H9 (cell line): Measurements from ENCODE around the gene MPL. TPM values are rescaled to one million over a fixed set of nuclear protein-coding genes. Genes with fewer than 3 reads are reported as not detected.

ENCODE experiments used
- DNase-seq: peaks from one replicate; pipeline ENCODE4 v3.0.0-alpha.2; 2017
- H2AFZ ChIP-seq: one replicate; pipeline ENCODE4 v1.6.1; 2013; ENCODE audit warnings: mild to moderate bottlenecking, low read length, control low read depth, moderate library complexity
- H2AK5ac ChIP-seq: 2 replicates; pipeline ENCODE4 v1.6.1; 2013; ENCODE audit warnings: low read length, control low read depth, mixed read lengths; ENCODE audit not compliant: insufficient read length
- H2BK120ac ChIP-seq: one replicate; pipeline ENCODE4 v1.6.1; 2013; ENCODE audit warnings: low read depth, mild to moderate bottlenecking, low read length, control low read depth, inconsistent platforms; ENCODE audit not compliant: poor library complexity, severe bottlenecking
- H2BK12ac ChIP-seq: 2 replicates; pipeline ENCODE4 v1.6.1; 2013; ENCODE audit warnings: low read length, control low read depth, mixed read lengths, low read depth; ENCODE audit not compliant: insufficient read length
- H2BK15ac ChIP-seq: 2 replicates; pipeline ENCODE4 v1.6.1; 2013; ENCODE audit warnings: low read depth, low read length, control low read depth
- H2BK20ac ChIP-seq: one replicate; pipeline ENCODE4 v1.6.1; 2013; ENCODE audit warnings: low read depth, mild to moderate bottlenecking, low read length, control low read depth, inconsistent platforms; ENCODE audit not compliant: poor library complexity, severe bottlenecking
- H2BK5ac ChIP-seq: 2 replicates; pipeline ENCODE4 v1.6.1; 2013; ENCODE audit warnings: low read length, control low read depth, mixed read lengths; ENCODE audit not compliant: insufficient read length
- H3K14ac ChIP-seq: 2 replicates; pipeline ENCODE4 v1.6.1; 2013; ENCODE audit warnings: low read length, control low read depth; ENCODE audit not compliant: insufficient read depth
- H3K18ac ChIP-seq: 2 replicates; pipeline ENCODE4 v1.6.1; 2013; ENCODE audit warnings: low read depth, mild to moderate bottlenecking, mixed read lengths, low read length, control low read depth; ENCODE audit not compliant: insufficient read length
- H3K23ac ChIP-seq: 2 replicates; pipeline ENCODE4 v1.6.1; 2013; ENCODE audit warnings: low read length, control low read depth, mixed read lengths, low read depth; ENCODE audit not compliant: insufficient read length
- H3K23me2 ChIP-seq: 2 replicates; pipeline ENCODE4 v1.6.1; 2013; ENCODE audit warnings: low read depth, mild to moderate bottlenecking, mixed read lengths, low read length, control low read depth; ENCODE audit not compliant: insufficient read length, poor library complexity, severe bottlenecking
- H3K27ac ChIP-seq: 2 replicates; pipeline ENCODE4 v1.5.1; 2013; ENCODE audit warnings: low read length, control low read depth, mixed read lengths, low read depth; ENCODE audit not compliant: insufficient read length
- H3K27me3 ChIP-seq: 2 replicates; pipeline ENCODE4 v1.6.1; 2013; ENCODE audit warnings: low read length, control low read depth, inconsistent platforms; ENCODE audit not compliant: insufficient read depth
- H3K4ac ChIP-seq: 2 replicates; pipeline ENCODE4 v1.6.1; 2013; ENCODE audit warnings: low read depth, mild to moderate bottlenecking, control low read depth, inconsistent platforms, low read length, moderate library complexity
- H3K4me1 ChIP-seq: 2 replicates; pipeline ENCODE4 v1.6.1; 2013; ENCODE audit warnings: low read length, control low read depth, inconsistent platforms; ENCODE audit not compliant: insufficient read depth
- H3K4me2 ChIP-seq: 2 replicates; pipeline ENCODE4 v1.6.1; 2013; ENCODE audit warnings: low read length, control low read depth, mixed read lengths; ENCODE audit not compliant: insufficient read length, insufficient read depth
- H3K56ac ChIP-seq: 2 replicates; pipeline ENCODE4 v1.6.1; 2013; ENCODE audit warnings: low read depth, mild to moderate bottlenecking, mixed read lengths, low read length, control low read depth; ENCODE audit not compliant: insufficient read length
- H3K79me1 ChIP-seq: 2 replicates; pipeline ENCODE4 v1.6.1; 2013; ENCODE audit warnings: low read depth, mild to moderate bottlenecking, moderate library complexity, low read length, control low read depth, inconsistent platforms; ENCODE audit not compliant: insufficient read depth, poor library complexity, severe bottlenecking
- H3K79me2 ChIP-seq: 2 replicates; pipeline ENCODE4 v1.6.1; 2013; ENCODE audit warnings: low read length, control low read depth, inconsistent platforms; ENCODE audit not compliant: insufficient read depth
- H3K9ac ChIP-seq: 2 replicates; pipeline ENCODE4 v1.6.1; 2013; ENCODE audit warnings: low read length, control low read depth, mixed read lengths; ENCODE audit not compliant: insufficient read length; ENCODE audit errors: extremely low read depth
- H3K9me3 ChIP-seq: one replicate; pipeline ENCODE4 v1.6.1; 2013; ENCODE audit warnings: low read depth, low read length, inconsistent platforms; ENCODE audit not compliant: control insufficient read depth
- H3T11ph ChIP-seq: one replicate; pipeline ENCODE4 v1.6.1; 2013; ENCODE audit warnings: mild to moderate bottlenecking, low read length, control low read depth, inconsistent platforms
- H4K20me1 ChIP-seq: one replicate; pipeline ENCODE4 v1.6.1; 2013; ENCODE audit not compliant: control insufficient read depth, insufficient read length, insufficient read depth
- H4K5ac ChIP-seq: 2 replicates; pipeline ENCODE4 v1.6.1; 2013; ENCODE audit warnings: low read depth, mild to moderate bottlenecking, mixed read lengths, low read length, control low read depth; ENCODE audit not compliant: insufficient read length
- H4K8ac ChIP-seq: replicated peaks from 2 replicates; pipeline ENCODE4 v1.6.1; 2013; ENCODE audit warnings: low read length, control low read depth, mixed read lengths, low read depth; ENCODE audit not compliant: insufficient read length
- H4K91ac ChIP-seq: 2 replicates; pipeline ENCODE4 v1.6.1; 2013; ENCODE audit warnings: low read depth, mild to moderate bottlenecking, moderate library complexity, mixed read lengths, low read length, control low read depth; ENCODE audit not compliant: insufficient read length
- H3K27ac Mint-ChIP-seq, 3 experiments: 2 replicates in 2 of 3; 3 replicates in 1 of 3; pipeline ENCODE4 v1.8.0; 2020 to 2021; ENCODE audit warnings: mixed read lengths in 3 of 3, mild to moderate bottlenecking in 1 of 3, moderate library complexity in 1 of 3
- H3K27me3 Mint-ChIP-seq: 2 replicates; pipeline ENCODE4 v1.8.0; 2021; ENCODE audit warnings: low read depth, mild to moderate bottlenecking, moderate library complexity, mixed read lengths
- H3K36me3 Mint-ChIP-seq, 3 experiments: 2 replicates in 2 of 3; 3 replicates in 1 of 3; pipeline ENCODE4 v1.8.0; 2020 to 2021; ENCODE audit warnings: low read depth in 3 of 3, mixed read lengths in 3 of 3; ENCODE audit not compliant: insufficient read depth in 1 of 3
- H3K4me1 Mint-ChIP-seq, 2 experiments: 2 replicates each; pipeline ENCODE4 v1.8.0; 2020; ENCODE audit warnings: mixed read lengths in 2 of 2
- H3K4me3 Mint-ChIP-seq, 2 experiments: 2 replicates in 1 of 2; 3 replicates in 1 of 2; pipeline ENCODE4 v1.8.0; 2020 to 2021; ENCODE audit warnings: mild to moderate bottlenecking in 2 of 2, mixed read lengths in 2 of 2, moderate library complexity in 1 of 2
- H3K9me3 Mint-ChIP-seq, 2 experiments: 2 replicates in 1 of 2; 3 replicates in 1 of 2; pipeline ENCODE4 v1.8.0; 2020; ENCODE audit warnings: mild to moderate bottlenecking in 2 of 2, mixed read lengths in 2 of 2, moderate library complexity in 1 of 2
- WGBS: extraction: QIAGEN DNeasy Blood & Tissue Kit; methylation state at CpG from one replicate; pipeline ENCODE4 v1.1.7; 2013; ENCODE audit warnings: missing lambda C conversion rate, low lambda C conversion rate, mixed read lengths; ENCODE audit not compliant: insufficient read length; ENCODE audit errors: extremely low coverage; 5-methylcytosine and 5-hydroxymethylcytosine counted together
- total RNA-seq: library from RNA; stranded (reverse); gene quantifications from 2 replicates; pipeline ENCODE4 v1.2.1, GENCODE V29; 2021
- TF ChIP-seq, protein P1 (sequence below): fragments of 200-600 bp; sonication (generic); conservative IDR thresholded peaks from 3 replicates; pipeline ENCODE4 v1.8.0; 2021; ENCODE audit warnings: antibody characterized with exemption, mild to moderate bottlenecking

Gene MPL
- total RNA-seq, 1 experiment from 2014 or later: not detected

DNA sequence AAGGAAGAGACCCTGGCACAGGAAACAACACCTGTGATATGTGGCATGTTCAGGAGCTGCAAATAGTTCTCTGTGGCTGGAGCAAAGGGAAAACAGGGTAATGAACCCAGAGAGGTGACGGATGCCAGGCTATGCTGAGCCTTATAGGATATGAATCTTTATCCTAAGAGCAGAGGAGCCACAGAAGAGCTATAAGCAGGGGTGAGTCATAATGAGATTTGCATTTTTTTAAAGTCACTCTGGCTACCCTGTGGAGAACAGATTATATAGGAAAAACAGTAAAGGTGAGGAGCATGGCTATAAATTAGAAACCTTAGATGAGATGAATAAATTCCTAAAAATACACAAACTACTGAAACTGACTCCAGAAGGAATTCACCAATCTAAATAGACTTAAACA is 12.8 kb upstream of the MPL start:
- Mint-ChIP-seq H3K9me3 (peaks cover 22 to 30% of the 10 kb centered on the region in 2 experiments), H3K27ac (no peak overlapping the region)

More for the DNA sequence above, 12.8 kb upstream of the MPL start:
- Histone ChIP-seq H2BK15ac (no peak overlapping the region), H2BK20ac (no peak overlapping the region), H3K23me2 (no peaks in the 10 kb centered on the region), H2BK120ac (no peak overlapping the region), H3K9me3 (no peaks in the 10 kb centered on the region), H2AK5ac (no peak overlapping the region), H3K79me2 (no peaks in the 10 kb centered on the region), H2AFZ (no peak overlapping the region), H3K27ac (no peak overlapping the region), H3K23ac (no peak overlapping the region), H3K9ac (no peak overlapping the region), H3K4me2 (no peak overlapping the region), H3K27me3 (no peaks in the 10 kb centered on the region), H3T11ph (no peak overlapping the region), H4K8ac (no peak overlapping the region), H3K79me1 (no peaks in the 10 kb centered on the region), H4K5ac (no peak overlapping the region), H3K4me1 (no peaks in the 10 kb centered on the region), H3K4ac (no peak overlapping the region), H4K20me1 (no peaks in the 10 kb centered on the region), H2BK5ac (no peak overlapping the region), H3K56ac (no peak overlapping the region), H3K14ac (no peak overlapping the region), H3K18ac (no peak overlapping the region), H2BK12ac (no peak overlapping the region), H4K91ac (no peak overlapping the region)
- Mint-ChIP-seq H3K36me3 (peaks cover 0 to 8% (median 5%) of the 10 kb centered on the region in 3 experiments; a peak in 6 of 7 replicates), H3K4me1 (peaks cover 10% of the 10 kb centered on the region in 2 experiments), H3K27me3 (no peaks in the 10 kb centered on the region; the same call in none of the 2 replicates), H3K4me3 (no peak overlapping the region)
- TF ChIP-seq, protein P1, sequence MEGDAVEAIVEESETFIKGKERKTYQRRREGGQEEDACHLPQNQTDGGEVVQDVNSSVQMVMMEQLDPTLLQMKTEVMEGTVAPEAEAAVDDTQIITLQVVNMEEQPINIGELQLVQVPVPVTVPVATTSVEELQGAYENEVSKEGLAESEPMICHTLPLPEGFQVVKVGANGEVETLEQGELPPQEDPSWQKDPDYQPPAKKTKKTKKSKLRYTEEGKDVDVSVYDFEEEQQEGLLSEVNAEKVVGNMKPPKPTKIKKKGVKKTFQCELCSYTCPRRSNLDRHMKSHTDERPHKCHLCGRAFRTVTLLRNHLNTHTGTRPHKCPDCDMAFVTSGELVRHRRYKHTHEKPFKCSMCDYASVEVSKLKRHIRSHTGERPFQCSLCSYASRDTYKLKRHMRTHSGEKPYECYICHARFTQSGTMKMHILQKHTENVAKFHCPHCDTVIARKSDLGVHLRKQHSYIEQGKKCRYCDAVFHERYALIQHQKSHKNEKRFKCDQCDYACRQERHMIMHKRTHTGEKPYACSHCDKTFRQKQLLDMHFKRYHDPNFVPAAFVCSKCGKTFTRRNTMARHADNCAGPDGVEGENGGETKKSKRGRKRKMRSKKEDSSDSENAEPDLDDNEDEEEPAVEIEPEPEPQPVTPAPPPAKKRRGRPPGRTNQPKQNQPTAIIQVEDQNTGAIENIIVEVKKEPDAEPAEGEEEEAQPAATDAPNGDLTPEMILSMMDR: no peak
- DNase-seq: no peak
- no CpG with 5 or more reads among the region's 1 CpG for WGBS
